NCI-H2107 treated with DMSO at 0.1 percent for 48 hours (cell line): ENCODE measurements around the gene SNRNP48.

ENCODE experiments used
- DNase-seq: peaks from one replicate; lab custom pipeline; 2025; ENCODE audit not compliant: unreplicated experiment; lab: John Stamatoyannopoulos, UW

The SNRNP48 gene

GRCh38 chr6:7559196-7559595 lies 30.8 kb upstream of the SNRNP48 start:
- no peak for DNase-seq

DNA sequence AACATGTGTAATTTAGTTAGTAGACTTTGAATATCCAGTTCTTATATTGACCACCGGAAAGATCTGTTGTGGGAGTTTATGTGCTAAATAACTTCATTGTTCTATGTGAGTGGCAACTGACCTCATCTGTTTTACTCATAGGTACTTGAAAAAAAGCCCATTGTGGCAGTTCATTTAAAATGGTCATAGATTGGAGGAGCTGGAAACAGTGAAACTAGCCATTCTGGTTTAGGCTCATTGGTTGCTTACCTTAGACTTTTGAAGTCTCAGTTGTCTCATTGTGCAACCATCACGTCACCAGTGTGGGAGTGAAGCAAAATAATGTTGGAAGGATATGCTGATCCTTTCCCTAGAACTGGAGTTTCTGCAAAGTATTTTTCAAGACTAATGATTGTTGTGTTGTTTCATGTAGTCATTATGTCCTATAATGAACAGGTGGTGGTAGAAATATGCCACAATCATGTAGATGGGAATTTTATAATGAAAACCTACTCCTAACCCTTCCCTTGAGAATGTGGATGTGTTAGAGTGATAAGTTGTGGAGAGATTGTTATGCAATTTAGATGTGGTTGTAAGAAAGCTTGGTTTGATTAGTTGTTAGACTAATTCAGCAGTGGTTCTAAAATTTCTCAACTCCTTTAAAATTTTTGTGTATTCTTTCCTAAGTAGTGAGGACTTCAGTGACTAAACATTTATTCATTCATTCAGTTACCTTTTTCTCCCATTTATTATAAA lies 30.2 kb upstream of the SNRNP48 start:
- no peak for DNase-seq

DNA sequence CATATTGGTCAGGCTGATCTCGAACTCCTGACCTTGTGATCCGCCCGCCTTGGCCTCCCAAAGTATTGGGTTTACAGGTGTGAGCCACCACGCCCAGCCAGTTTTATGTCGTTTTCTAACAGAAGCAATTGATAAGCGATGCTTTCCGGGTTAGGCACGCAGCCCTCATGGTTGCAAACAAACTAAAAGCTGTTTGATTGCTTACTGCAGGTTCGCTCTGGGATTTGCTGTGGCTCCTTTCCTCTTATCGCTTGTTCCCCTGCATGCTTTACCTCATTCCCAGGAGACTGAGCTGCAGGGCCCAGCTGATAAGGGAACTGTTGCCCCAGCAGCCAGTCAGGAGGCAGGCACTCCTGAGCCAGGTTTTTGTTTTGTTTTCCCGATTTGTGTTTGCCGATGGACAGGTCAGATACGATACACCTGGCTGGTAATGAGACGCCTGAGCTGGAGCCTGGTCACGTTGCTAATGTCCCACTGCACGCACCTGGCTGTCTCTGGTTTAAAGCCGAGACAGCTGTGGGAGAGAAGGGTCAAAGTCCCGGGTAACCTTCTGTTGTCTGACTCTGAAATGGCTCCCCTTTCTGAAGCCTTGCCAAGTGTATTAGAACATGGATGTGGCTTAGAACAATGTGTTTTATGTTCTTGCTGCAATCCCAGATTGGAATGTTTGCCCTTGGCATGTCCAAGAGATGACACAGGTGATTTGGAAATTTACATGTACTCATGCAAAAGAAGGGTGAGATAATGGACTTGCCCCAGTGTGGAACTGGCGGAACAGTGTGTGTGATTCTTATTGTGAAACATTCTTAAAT lies 28.6 kb upstream of the SNRNP48 start:
- DNase-seq, result peak; percentile 74

GRCh38 chr6:7562769-7563168 lies 27.2 kb upstream of the SNRNP48 start:
- no peak for DNase-seq

GRCh38 chr6:7566107-7566506 lies 23.9 kb upstream of the SNRNP48 start:
- no peak for DNase-seq

DNA sequence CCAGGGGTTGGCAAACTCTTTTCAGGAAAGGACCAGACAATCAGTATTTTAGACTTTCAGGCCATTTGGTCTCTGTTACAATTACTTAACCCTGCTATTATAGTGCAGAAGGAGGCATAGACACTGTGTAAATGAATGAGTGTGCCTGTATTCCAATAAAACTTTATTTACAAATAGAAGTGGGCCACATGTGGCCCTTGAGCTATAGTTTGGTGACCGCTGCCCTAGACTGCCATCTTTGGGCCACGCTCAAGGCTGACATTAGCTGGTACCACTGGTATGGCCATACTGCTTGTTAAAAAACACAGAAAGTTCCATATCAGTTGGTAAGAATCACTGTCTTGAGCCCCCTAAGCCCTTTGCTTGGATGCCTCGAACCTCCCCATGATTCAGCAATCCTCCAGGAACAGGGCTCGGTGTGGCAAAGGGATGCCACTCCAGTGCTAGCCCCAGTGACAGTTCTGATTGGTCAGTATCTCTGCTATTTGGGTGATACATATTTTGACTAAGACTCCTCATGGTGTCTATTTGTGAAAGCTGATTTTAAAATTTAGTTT lies 23.3 kb upstream of the SNRNP48 start:
- no peak for DNase-seq

DNA sequence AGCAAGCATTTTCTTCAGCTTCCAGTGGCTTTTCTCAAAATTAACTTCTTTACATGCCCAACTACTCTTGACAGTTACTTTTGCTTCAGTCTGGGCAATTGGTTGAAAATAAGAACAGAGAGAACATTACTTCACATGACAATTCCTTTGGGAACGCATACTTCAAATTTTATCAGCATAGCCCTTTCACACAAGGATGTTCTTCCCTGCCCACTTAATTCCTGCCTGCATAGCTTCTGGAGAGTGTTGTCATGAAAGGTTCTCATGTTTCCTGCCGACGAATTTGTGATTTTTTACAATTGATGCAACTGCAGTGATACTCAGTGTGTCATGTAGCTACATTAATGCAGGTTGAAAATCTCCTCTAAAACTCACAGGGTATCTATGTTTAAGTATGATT lies 22.0 kb upstream of the SNRNP48 start:
- no peak for DNase-seq

GRCh38 chr6:7569082-7569481 lies 20.9 kb upstream of the SNRNP48 start:
- DNase-seq, result no peak

DNA sequence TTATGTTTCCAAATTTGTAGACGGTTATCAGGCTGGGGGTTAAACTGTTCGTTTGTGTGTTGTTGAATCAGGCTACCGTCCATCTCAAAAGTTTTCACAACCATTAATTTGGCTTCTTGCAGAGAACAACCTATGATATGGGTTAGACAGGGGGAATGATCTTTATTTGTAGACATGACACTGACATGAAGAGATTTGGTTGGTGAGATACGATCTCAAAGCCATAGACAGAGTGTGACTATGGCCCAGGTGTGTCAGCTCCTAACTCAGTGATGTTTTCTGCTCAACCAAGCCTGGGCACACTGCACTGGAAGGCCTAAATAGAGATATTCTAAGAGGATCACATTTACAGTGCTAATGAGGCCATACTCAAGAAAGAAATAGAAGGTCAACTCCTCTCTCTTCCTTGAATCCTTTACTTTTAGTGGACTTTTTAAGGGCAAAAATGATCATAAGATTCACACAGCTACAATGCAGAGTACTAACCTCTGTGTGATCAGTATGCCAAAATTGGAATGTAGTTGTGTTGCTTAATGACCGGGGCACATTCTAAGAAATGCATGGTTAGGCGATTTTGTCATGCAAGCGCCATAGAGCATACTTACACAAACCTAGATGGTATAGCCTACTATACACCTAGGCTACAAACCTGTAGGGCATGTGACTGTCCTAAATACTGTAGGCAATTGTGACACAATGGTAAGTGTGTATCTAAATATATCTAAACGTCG lies 17.6 kb upstream of the SNRNP48 start:
- no peak for DNase-seq

GRCh38 chr6:7574500-7574899 lies 15.5 kb upstream of the SNRNP48 start:
- no peak for DNase-seq

DNA sequence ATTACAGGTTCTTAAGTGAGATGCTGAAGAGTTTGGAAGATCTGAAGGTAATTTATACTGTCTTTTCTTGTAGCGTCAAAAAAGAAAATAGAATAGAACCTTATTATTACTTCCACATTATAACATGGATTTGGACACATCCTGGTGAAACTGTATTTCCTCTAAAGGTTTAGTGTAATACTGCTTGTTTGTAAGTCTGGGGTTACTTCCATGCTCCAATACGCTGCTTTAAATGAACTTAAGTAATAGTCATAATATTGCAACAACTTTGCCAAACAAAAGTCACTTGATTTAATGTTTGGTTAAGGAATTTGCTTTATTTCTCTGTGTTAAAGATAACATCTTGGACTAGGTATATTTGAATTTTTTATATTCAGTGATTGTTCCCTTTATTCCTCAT lies 11.5 kb upstream of the SNRNP48 start:
- no peak for DNase-seq

DNA sequence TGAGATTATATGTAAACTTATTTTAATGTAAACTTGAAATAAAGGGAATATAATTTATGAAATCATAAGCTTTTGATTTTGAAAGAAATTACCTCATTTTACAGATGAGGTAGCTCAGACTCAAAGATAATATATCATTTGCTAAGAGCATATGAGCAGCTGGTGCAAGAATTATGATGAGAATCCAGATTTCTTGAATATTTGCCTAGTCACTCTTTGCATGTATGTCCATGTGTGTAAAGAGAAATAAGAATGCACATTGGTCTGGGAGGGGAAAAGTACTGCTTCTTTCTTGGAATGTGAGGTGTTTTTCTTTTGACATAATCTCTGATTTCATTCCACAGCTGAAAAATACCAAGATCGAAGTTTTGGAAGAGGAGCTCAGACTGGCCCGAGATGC lies 11.1 kb upstream of the SNRNP48 start:
- DNase-seq, result no peak

DNA sequence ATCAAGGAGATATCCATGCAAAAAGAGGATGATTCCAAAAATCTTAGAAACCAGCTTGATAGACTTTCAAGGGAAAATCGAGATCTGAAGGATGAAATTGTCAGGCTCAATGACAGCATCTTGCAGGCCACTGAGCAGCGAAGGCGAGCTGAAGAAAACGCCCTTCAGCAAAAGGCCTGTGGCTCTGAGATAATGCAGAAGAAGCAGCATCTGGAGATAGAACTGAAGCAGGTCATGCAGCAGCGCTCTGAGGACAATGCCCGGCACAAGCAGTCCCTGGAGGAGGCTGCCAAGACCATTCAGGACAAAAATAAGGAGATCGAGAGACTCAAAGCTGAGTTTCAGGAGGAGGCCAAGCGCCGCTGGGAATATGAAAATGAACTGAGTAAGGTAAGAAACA lies 10.1 kb upstream of the SNRNP48 start:
- no peak for DNase-seq

GRCh38 chr6:7580537-7580926 lies 9.5 kb upstream of the SNRNP48 start:
- no peak for DNase-seq

- DNase-seq, result no peak
Measured at GRCh38 chr6:7580927-7581618, 8.9 kb upstream of the SNRNP48 start.

DNA sequence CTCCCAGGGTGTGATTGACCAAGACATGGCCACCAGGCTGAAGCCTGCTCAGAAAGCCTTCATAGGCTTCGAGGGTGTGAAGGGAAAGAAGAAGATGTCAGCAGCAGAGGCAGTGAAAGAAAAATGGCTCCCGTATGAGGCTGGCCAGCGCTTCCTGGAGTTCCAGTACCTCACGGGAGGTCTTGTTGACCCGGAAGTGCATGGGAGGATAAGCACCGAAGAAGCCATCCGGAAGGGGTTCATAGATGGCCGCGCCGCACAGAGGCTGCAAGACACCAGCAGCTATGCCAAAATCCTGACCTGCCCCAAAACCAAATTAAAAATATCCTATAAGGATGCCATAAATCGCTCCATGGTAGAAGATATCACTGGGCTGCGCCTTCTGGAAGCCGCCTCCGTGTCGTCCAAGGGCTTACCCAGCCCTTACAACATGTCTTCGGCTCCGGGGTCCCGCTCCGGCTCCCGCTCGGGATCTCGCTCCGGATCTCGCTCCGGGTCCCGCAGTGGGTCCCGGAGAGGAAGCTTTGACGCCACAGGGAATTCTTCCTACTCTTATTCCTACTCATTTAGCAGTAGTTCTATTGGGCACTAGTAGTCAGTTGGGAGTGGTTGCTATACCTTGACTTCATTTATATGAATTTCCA lies 4.6 kb upstream of the SNRNP48 start:
- no peak for DNase-seq

GRCh38 chr6:7587631-7588100 lies 2.3 kb upstream of the SNRNP48 start:
- no peak for DNase-seq

GRCh38 chr6:7588506-7588905 lies 1.5 kb upstream of the SNRNP48 start:
- DNase-seq, result no peak

- DNase-seq, result no peak
Measured at GRCh38 chr6:7589221-7589620, 777 bp upstream of the SNRNP48 start.

- DNase-seq, result no peak
Measured at GRCh38 chr6:7590918-7591302, 912 bp downstream of the SNRNP48 start.
